Keratinocyte (primary cell): ENCODE results near the gene UMODL1. TPM values are rescaled to one million over a fixed set of nuclear protein-coding genes. Genes with fewer than 3 reads are reported as not detected.
"Not testable (repeated sequence)": the region's sequence is repeated elsewhere in the genome, so short reads cannot be mapped to it uniquely, and the experiment has no call there.

Experiments used
- DNase-seq: peaks from one replicate; pipeline ENCODE4 v3.0.0-alpha.2; 2011; ENCODE audit warnings: low read depth, missing footprints, low spot score
- FAIRE-seq: peaks from 2 replicates; lab custom pipeline; 2011; peaks lifted over from hg19 to GRCh38; lab: Jason Lieb, UNC
- H2AFZ ChIP-seq: 2 replicates; pipeline ENCODE4 v1.6.0; 2012; ENCODE audit warnings: low read length, control low read depth, inconsistent platforms; ENCODE audit not compliant: control insufficient read depth
- H3K27ac ChIP-seq: 2 replicates; pipeline ENCODE4 v1.5.1; 2011; ENCODE audit warnings: low read length; ENCODE audit not compliant: control insufficient read depth, insufficient read depth
- H3K27me3 ChIP-seq: 3 replicates; pipeline ENCODE4 v1.6.0; 2011; ENCODE audit warnings: low read length; ENCODE audit not compliant: control insufficient read depth, insufficient read depth; ENCODE audit errors: extremely low read depth
- H3K36me3 ChIP-seq, 2 experiments: 2 replicates in 1 of 2; 3 replicates in 1 of 2; pipeline ENCODE4 v1.5.1; 2011; ENCODE audit warnings: low read length in 2 of 2, mild to moderate bottlenecking in 1 of 2; ENCODE audit not compliant: control insufficient read depth in 2 of 2, insufficient read depth in 2 of 2; ENCODE audit errors: extremely low read depth in 1 of 2
- H3K4me1 ChIP-seq: 3 replicates; pipeline ENCODE4 v1.5.1; 2011; ENCODE audit warnings: low read length; ENCODE audit not compliant: control insufficient read depth, insufficient read depth; ENCODE audit errors: extremely low read depth
- H3K4me2 ChIP-seq: 3 replicates; pipeline ENCODE4 v1.6.0; 2011; ENCODE audit warnings: low read depth, low read length; ENCODE audit not compliant: control insufficient read depth, insufficient read depth; ENCODE audit errors: extremely low read depth
- H3K4me3 ChIP-seq, 3 experiments: fragments of 200-600 bp in 1 of 3; sonication (generic) in 1 of 3; 2 replicates in 2 of 3; 3 replicates in 1 of 3; pipeline ENCODE4 v1.5.1; 2011 to 2016; ENCODE audit warnings: low read length in 3 of 3, mild to moderate bottlenecking in 3 of 3, control low read depth in 2 of 3, inconsistent platforms in 1 of 3, low read depth in 1 of 3, mixed read lengths in 1 of 3, mixed run types in 1 of 3, moderate library complexity in 1 of 3; ENCODE audit not compliant: control insufficient read depth in 2 of 3, insufficient read depth in 2 of 3; ENCODE audit errors: extremely low read depth in 1 of 3
- H3K79me2 ChIP-seq: 2 replicates; pipeline ENCODE4 v1.6.0; 2012; ENCODE audit warnings: low read length; ENCODE audit not compliant: control insufficient read depth, insufficient read depth
- H3K9ac ChIP-seq: 3 replicates; pipeline ENCODE4 v1.6.0; 2011; ENCODE audit warnings: low read length; ENCODE audit not compliant: control insufficient read depth, insufficient read depth; ENCODE audit errors: extremely low read depth
- H3K9me1 ChIP-seq: 3 replicates; pipeline ENCODE4 v1.6.0; 2011; ENCODE audit warnings: low read length; ENCODE audit not compliant: control insufficient read depth, insufficient read depth; ENCODE audit errors: extremely low read depth
- H3K9me3 ChIP-seq: 2 replicates; pipeline ENCODE4 v1.5.1; 2012; ENCODE audit warnings: low read depth, low read length; ENCODE audit not compliant: control insufficient read depth
- H4K20me1 ChIP-seq: 3 replicates; pipeline ENCODE4 v1.6.0; 2011; ENCODE audit warnings: low read length; ENCODE audit not compliant: control insufficient read depth, insufficient read depth; ENCODE audit errors: extremely low read depth
- CTCF ChIP-seq, 3 experiments: IDR thresholded peaks in 1 of 3; conservative IDR thresholded peaks in 1 of 3; optimal IDR thresholded peaks in 1 of 3; 2 replicates in 2 of 3; 3 replicates in 1 of 3; pipeline versions ENCODE3 to v1.5.1; 2011; ENCODE audit warnings: low read length in 3 of 3, mild to moderate bottlenecking in 3 of 3, moderate library complexity in 2 of 3, control low read depth in 1 of 3, inconsistent platforms in 1 of 3; ENCODE audit not compliant: insufficient read depth in 2 of 3; ENCODE audit errors: extremely low read depth in 1 of 3
- EZH2 ChIP-seq: IDR thresholded peaks from one replicate; pipeline ENCODE4 v1.6.1; 2012; ENCODE audit warnings: inconsistent platforms, mild to moderate bottlenecking, low read length, moderate library complexity
- dilution Hi-C: fragments of 300-500 bp; cut with MboI; formaldehyde crosslinking; loops from one replicate; pipeline ENCODE4 v1.7.0; 2020; ENCODE audit warnings: low sequenced_read_pairs; ENCODE audit not compliant: extremely low pct_ligation_motif_present
- polyA plus RNA-seq, 5 experiments: library from polyadenylated mRNA; depleted of rRNA in 3 of 5; stranded (reverse) in 3 of 5; stranded (forward) in 1 of 5; unstranded in 1 of 5; fragments of >200 nt; gene quantifications; 1 replicate in 1 of 5; 2 replicates in 3 of 5; 3 replicates in 1 of 5; pipeline versions ENCODE4 v1.2.1 to v1.2.3, GENCODE V29; 2011 to 2012; ENCODE audit warnings: missing spikeins in 2 of 5, low read depth in 1 of 5, low replicate concordance in 1 of 5

UMODL1 gene
- polyA plus RNA-seq, 1 donor (not counting 4 experiments of a cell fraction or from before 2014, with no cell fraction given), result 0.03 TPM

- Histone ChIP-seq H3K27ac (no peak overlapping the region), H3K4me3 (no peak overlapping the region), H2AFZ (no peak overlapping the region), H3K4me1 (peaks cover 13% of the 10 kb centered on the region), H3K9me3 (no peaks in the 10 kb centered on the region), H3K9ac (no peak overlapping the region), H3K4me2 (no peak overlapping the region), H3K27me3 (peaks cover 25% of the 10 kb centered on the region), H3K79me2 (no peaks in the 10 kb centered on the region), H3K9me1 (no peaks in the 10 kb centered on the region), H3K36me3 (no peaks in the 10 kb centered on the region), H4K20me1 (no peaks in the 10 kb centered on the region)
- DNase-seq, result no peak
- dilution Hi-C loops, result no loop called here
- no peak for TF ChIP-seq CTCF (optimal IDR thresholded peaks at IDR 0.05 in 1 of 3, IDR thresholded peaks at IDR 0.05 in 1 of 3, conservative IDR thresholded peaks at IDR 0.05 in 1 of 3; ENCODE audit: extremely low read depth in 1 of 3, insufficient read depth in 2 of 3, low read length in 3 of 3)
- no peak for TF ChIP-seq EZH2
- FAIRE-seq, result no peak
Measured at GRCh38 chr21:42114646-42115045, 43.5 kb downstream of the UMODL1 start.

GRCh38 chr21:42115136-42115683, 44.1 kb downstream of the UMODL1 start:
- no peak for DNase-seq
- dilution Hi-C loops, result no loop called here
- Histone ChIP-seq H3K9me3 (no peaks in the 10 kb centered on the region), H3K27ac (no peak overlapping the region), H3K27me3 (peaks cover 25% of the 10 kb centered on the region), H2AFZ (no peak overlapping the region), H4K20me1 (no peaks in the 10 kb centered on the region), H3K79me2 (no peaks in the 10 kb centered on the region), H3K4me3 (no peak overlapping the region), H3K4me2 (no peak overlapping the region), H3K36me3 (no peaks in the 10 kb centered on the region), H3K9ac (no peak overlapping the region), H3K4me1 (peaks cover 16% of the 10 kb centered on the region), H3K9me1 (no peaks in the 10 kb centered on the region)
- FAIRE-seq, result no peak
- TF ChIP-seq CTCF (optimal IDR thresholded peaks at IDR 0.05 in 1 of 3, IDR thresholded peaks at IDR 0.05 in 1 of 3, conservative IDR thresholded peaks at IDR 0.05 in 1 of 3; ENCODE audit: extremely low read depth in 1 of 3, insufficient read depth in 2 of 3, low read length in 3 of 3) (no peak), EZH2 (no peak)

- H4K20me1 ChIP-seq, H3K9ac ChIP-seq, H3K9me3 ChIP-seq, H3K36me3 ChIP-seq, FAIRE-seq, H3K9me1 ChIP-seq, H3K27ac ChIP-seq, H3K79me2 ChIP-seq, H3K4me2 ChIP-seq, DNase-seq, H3K4me3 ChIP-seq, dilution Hi-C loops, H2AFZ ChIP-seq: not testable (repeated sequence)
- Histone ChIP-seq H3K4me1 (peaks cover 24% of the 10 kb centered on the region), H3K27me3 (peaks cover 25% of the 10 kb centered on the region)
Measured at GRCh38 chr21:42116551-42116950, 45.4 kb downstream of the UMODL1 start.
